ENCODE data around the gene PTGDS.

The PTGDS gene

GRCh38 chr9:137014776-137015539, 37.7 kb downstream of the PTGDS start:
- no peak for TF ChIP-seq CTCF (IDR thresholded peaks at IDR 0.05; ENCODE audit: low read depth, low read length)
- H3K4me3 ChIP-seq (ENCODE audit: low read depth, low read length): no peak overlapping the region

GRCh38 chr9:137015540-137015930, 38.2 kb downstream of the PTGDS start:
- TF ChIP-seq CTCF (IDR thresholded peaks at IDR 0.05; ENCODE audit: low read depth, low read length): no peak
- no peak overlapping the region for H3K4me3 ChIP-seq (ENCODE audit: low read depth, low read length)

GRCh38 chr9:137015976-137016375, 38.7 kb downstream of the PTGDS start:
- no peak overlapping the region for H3K4me3 ChIP-seq (ENCODE audit: low read depth, low read length)
- no peak for TF ChIP-seq CTCF (IDR thresholded peaks at IDR 0.05; ENCODE audit: low read depth, low read length)

- no peak for TF ChIP-seq CTCF (IDR thresholded peaks at IDR 0.05; ENCODE audit: low read depth, low read length)
- no peak overlapping the region for H3K4me3 ChIP-seq (ENCODE audit: low read depth, low read length)
These were observed 39.1 kb downstream of the PTGDS start for GRCh38 chr9:137016436-137016835.

GRCh38 chr9:137017071-137017470, 39.8 kb downstream of the PTGDS start:
- TF ChIP-seq CTCF (IDR thresholded peaks at IDR 0.05; ENCODE audit: low read depth, low read length): no peak
- H3K4me3 ChIP-seq (ENCODE audit: low read depth, low read length): no peak overlapping the region

GRCh38 chr9:137017791-137018497, 40.6 kb downstream of the PTGDS start:
- no peak for TF ChIP-seq CTCF (IDR thresholded peaks at IDR 0.05; ENCODE audit: low read depth, low read length)
- no peak overlapping the region for H3K4me3 ChIP-seq (ENCODE audit: low read depth, low read length)

Data from WI38 (cell line).